CD4-positive, alpha-beta T cell treated with Interleukin-4 for 1 hour (primary cell): ENCODE data around the gene SHBG.

Source experiments
- DNase-seq, 2 donors: peaks; one replicate each; pipeline ENCODE4 v3.0.0-alpha.2; 2020 to 2022

SHBG gene

DNA sequence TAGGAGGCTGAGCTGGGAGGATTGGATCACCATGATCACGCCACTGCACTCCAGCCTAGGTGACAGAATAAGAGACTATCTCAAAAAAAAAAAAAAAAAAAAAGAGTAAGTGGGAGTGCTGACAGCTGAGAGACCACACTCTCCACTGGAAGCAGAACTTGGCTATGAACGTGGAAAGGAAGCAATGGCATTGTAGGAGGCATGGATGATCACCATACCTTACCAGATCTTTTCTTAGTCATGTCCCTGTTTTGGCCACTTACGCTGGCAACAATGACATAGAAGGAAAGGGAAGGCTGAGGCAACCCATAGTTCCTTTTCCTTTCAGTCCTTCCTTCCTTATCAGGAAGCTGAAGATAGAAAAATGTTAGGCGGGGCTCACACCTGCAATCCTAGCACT, 17.1 kb downstream of the SHBG start:
- no peak for DNase-seq

DNA sequence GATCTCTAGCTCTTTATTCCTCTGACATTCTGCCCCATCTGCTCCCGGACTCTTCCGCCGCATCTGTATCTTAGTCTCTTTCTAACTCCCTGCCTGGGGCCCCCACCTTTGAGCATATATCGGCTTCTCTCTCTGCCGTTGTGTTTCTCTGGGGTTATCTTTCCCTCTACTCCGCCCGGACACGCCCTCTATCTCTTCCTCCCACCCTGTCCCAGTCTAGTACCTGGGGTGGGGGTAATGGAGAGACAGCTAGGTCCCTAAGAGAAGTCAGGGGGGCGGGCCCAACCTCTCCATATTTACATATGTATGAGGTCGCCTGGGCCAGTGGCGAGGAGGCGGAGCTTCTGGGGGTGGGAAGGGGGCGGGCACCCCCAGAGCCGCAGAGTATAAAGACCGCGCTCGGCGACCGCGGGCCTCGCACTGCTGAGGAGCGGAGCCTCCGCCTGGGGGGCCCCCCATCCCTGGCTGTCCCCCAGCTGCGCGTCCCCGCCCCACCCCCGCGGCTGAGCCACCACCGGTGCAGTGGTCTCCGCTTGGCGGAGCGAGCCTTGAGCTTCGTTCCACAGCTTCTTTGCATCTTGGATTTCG, 20.7 kb downstream of the SHBG start, which contains the start of gene ATP1B2:
TSS of gene ATP1B2 (plus strand) at position 418 of the 588 bp plus-strand sequence. CDS start 593 bp downstream, outside the sequence.
- DNase-seq, result peak; percentile 77 to 79

GRCh38 chr17:7651097-7651664, 21.2 kb downstream of the SHBG start:
- no peak for DNase-seq

DNA sequence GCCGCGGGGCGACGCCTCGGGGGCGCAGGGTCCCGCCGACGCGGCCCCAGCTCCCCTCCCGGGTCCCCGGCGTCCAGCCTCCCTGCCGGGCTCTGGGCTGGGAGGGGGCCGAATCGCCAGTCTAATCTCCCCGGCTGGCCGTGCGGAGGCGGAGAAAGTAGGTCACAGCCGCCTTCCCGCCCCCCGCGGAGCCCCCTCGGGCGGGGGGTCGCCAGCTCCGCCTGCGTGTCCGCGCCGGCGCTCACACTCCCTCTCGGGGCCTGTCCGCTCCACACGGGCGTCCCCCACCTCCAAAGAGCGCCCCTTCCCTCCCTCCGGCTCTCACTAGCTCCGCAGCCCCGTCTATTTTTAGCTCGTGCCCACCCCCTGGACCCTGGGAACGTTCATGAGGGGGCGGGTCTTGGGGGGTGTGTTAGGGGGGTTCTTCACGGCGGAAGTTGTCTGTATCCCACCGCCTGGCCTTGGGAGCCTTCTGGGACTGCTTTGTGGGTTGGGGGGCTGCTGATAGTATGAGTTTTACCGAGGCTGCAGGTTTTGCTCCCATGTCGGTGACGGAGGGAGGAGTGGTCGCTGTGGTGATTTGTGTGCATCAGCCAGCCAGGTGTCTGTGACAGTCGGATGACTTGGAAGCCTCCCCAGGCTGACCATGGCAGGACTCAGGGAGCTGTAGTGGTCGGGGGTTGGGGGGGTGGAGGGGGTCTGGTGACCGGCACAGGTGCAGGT, 21.9 kb downstream of the SHBG start:
- DNase-seq, result no peak

DNA sequence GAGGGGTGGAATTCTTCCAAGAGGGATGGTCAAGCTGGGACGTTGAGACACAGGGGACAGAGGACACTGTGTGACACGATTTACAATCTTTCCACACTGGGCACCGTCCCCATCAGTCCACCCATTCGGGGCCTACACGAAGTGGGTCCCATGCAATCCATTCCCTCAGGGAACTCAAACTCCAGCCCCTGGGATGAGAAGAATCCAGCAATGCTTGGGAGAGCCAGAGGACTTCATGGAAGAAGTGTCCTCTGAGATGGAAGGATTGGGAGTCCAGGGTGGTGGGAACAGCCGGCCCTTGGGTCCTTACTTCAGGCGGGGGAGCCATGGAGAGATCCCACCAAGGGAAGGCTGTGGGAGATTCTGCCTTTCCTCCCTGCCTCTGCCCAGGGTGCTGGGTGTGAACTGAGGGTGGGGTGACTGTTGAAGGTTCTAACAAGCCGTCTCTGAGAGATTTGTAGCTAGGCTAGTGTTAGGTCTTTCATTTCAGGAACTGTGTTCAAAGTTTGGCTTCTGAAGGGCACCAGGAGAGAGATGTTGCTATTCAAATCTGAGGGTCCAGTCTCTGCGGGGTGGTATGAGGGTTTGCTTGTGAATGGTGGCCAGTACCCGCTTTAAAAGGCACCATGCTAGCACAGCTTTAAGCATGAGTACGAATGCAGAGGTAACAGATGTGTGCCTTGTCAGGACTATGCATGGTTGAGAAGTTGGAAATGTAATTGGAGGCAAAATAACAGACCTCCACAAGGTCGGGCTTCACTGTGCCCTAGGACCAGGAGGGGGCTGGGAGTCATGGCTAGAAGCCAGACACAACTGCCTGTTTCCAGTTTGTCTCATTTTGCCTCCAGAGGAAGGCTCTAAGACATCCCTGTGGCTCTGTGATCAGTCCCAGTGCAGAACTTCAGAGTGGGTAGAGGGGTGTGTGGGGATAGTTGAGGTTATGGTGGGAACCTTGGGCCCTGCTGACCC, 22.7 kb downstream of the SHBG start:
- DNase-seq, result no peak

DNA sequence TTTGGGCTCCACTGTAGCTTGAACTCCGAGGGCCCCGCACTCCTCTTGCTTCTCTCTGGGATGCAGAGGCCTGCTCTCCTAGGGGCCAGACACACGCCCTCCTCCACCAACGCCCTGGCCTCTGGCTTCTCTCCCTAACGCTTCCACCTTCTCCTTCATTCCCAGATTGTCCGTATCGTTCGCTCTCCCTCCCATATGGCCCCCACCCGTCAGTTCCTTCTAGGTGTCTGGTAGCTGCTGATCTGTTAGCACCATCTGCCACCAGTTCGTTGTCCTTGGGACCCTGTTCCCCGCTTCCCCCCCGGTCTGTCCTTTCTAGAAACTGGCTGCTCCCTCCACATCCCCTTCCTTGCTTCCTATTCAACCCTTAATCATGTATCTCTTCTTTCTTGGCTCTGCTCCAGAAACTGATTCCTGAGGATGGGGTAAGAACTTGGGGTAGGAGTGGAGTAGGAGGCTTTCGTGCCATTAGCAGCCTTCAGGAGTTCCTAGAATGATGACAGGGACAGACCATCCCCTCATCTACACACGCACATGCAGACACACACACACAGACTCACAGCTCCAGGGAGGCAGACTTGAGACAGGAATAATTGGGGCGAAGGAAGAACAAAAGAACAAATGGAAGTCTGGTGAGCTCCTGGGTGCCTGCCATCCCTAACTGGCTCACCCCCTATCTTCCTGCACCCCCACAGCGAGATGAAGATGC, 25.1 kb downstream of the SHBG start:
- no peak for DNase-seq

GRCh38 chr17:7655541-7655840, 25.6 kb downstream of the SHBG start:
- DNase-seq, result no peak

DNA sequence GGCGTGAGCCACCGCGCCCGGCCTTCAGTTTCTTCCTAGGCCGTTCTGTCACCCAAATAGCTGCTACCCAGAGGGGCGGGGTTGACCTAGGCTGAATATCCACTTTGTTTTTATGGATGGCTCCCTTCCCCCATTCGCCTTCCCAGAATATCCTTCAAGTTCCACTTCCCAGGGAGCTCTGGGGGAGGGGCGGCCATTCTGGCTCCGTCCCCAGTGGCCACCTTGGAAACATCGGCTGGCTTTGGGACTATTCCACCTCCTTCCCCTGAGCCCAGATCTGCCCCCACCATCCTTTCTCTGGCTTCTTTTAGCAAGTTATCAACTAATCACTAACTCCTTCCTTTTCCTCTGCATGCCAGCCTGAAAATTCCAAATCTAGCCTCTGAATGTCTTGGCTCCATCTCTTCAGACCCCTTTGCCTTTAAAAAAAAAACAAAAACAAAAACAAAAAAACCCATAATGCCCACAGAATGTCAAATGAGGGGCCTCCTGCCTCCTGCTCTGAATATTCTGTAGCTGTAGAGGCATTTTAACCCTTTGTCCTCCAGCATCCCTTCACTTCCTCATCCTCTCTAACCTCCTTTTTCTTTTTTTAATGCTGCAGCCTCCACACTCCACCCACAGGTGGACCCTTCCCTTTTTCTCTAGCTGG, 27.1 kb downstream of the SHBG start:
- DNase-seq, result no peak

- DNase-seq, result no peak
Observed at GRCh38 chr17:7667656-7668406, 37.9 kb downstream of the SHBG start.

- no peak for DNase-seq
Observed at GRCh38 chr17:7668482-7668881, 38.5 kb downstream of the SHBG start.

DNA sequence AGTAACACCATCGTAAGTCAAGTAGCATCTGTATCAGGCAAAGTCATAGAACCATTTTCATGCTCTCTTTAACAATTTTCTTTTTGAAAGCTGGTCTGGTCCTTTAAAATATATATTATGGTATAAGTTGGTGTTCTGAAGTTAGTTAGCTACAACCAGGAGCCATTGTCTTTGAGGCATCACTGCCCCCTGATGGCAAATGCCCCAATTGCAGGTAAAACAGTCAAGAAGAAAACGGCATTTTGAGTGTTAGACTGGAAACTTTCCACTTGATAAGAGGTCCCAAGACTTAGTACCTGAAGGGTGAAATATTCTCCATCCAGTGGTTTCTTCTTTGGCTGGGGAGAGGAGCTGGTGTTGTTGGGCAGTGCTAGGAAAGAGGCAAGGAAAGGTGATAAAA, 43.3 kb downstream of the SHBG start:
- peak; percentile 33 to 41 for DNase-seq

- no peak for DNase-seq
Observed at GRCh38 chr17:7674934-7675333, 45.0 kb downstream of the SHBG start.

DNA sequence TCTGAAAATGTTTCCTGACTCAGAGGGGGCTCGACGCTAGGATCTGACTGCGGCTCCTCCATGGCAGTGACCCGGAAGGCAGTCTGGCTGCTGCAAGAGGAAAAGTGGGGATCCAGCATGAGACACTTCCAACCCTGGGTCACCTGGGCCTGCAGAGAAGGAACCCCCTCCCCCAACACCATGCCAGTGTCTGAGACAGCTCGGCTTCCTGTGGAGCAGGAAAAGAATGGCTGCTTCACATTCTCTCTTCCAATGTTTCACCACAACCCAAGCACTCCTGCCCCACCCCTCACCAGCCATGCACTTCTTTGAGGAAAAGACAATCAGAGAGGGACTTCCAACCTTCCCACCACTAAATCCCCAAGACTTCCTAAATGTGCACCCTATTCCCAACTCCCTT, 46.6 kb downstream of the SHBG start:
- no peak for DNase-seq

GRCh38 chr17:7677388-7678067, 47.6 kb downstream of the SHBG start:
- DNase-seq, result no peak
